ENCODE data around the gene NIM1K.

DNA sequence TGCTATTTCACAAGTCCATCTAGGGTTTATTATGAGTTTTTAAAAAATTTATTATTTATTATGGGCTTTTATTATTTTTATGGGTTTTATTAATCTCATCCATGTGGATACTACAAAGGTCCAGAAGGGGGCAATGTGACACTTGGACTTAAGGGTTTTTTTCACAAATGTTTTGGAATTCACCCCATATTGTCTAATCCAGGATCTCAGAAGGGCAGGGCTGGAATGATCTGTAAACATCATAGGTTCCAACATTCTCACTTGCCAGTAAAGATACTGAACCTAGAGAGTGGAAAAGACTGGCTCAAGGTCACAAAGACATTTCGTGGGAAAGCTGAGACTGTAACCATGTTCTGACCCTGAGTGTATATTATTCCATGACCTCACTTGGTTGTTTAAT lies 35.6 kb downstream of the NIM1K start:
- TF ChIP-seq, protein P1, sequence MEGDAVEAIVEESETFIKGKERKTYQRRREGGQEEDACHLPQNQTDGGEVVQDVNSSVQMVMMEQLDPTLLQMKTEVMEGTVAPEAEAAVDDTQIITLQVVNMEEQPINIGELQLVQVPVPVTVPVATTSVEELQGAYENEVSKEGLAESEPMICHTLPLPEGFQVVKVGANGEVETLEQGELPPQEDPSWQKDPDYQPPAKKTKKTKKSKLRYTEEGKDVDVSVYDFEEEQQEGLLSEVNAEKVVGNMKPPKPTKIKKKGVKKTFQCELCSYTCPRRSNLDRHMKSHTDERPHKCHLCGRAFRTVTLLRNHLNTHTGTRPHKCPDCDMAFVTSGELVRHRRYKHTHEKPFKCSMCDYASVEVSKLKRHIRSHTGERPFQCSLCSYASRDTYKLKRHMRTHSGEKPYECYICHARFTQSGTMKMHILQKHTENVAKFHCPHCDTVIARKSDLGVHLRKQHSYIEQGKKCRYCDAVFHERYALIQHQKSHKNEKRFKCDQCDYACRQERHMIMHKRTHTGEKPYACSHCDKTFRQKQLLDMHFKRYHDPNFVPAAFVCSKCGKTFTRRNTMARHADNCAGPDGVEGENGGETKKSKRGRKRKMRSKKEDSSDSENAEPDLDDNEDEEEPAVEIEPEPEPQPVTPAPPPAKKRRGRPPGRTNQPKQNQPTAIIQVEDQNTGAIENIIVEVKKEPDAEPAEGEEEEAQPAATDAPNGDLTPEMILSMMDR (IDR thresholded peaks at IDR 0.05; ENCODE audit: insufficient read depth, low read length): no peak
- TF ChIP-seq POLR2AphosphoS5 (IDR thresholded peaks at IDR 0.05; ENCODE audit: low read depth) (no peak), REST (IDR thresholded peaks at IDR 0.05; ENCODE audit: insufficient replicate concordance, low read depth) (no peak), SPI1 (IDR thresholded peaks at IDR 0.05; ENCODE audit: borderline replicate concordance, low read depth) (no peak), GABPA (IDR thresholded peaks at IDR 0.05; ENCODE audit: low read depth) (no peak)

All from HL-60 (cell line).